SK-N-SH treated with all-trans-retinoic acid at 6 μM for 48 hours (cell line): ENCODE results near the gene TAF11L7.

Experiments
- ARNTL ChIP-seq: fragments of 450-650 bp; formaldehyde crosslinking; IDR thresholded peaks from 2 replicates; pipeline ENCODE4 v1.5.0; 2020; ENCODE audit warnings: low read depth, mild to moderate bottlenecking, moderate library complexity, borderline replicate concordance
- TF ChIP-seq, protein P1 (sequence below): fragments of 250-450 bp; sonication (Bioruptor Pico); IDR thresholded peaks from 2 replicates; pipeline ENCODE4 v1.5.1; 2021; ENCODE audit warnings: mild to moderate bottlenecking, moderate library complexity
- TF ChIP-seq, protein P2 (sequence below): fragments of 250-450 bp; sonication (Bioruptor Pico); IDR thresholded peaks from 2 replicates; pipeline ENCODE4 v1.5.0; 2020; ENCODE audit warnings: mild to moderate bottlenecking, moderate library complexity

DNA sequence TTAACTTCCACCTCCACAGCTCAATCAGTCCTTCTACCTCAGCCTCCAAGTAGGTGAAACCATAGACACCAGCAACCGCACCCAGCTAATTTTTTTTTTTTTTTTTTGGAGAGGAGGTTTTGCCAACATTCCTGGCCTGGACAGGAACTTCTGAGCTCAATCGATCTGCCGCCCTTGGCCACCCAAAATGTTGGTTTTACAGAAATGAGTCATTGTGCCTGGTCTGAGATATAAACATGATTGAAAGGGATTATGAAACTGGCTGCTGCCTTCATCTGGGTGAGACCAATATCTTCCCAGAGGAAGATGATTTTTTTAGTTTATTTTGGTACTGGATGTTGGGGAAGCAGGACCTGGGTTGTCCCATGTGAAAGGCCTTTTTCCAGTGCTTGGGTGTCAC is 33.8 kb upstream of the TAF11L7 start:
- TF ChIP-seq, protein P1, sequence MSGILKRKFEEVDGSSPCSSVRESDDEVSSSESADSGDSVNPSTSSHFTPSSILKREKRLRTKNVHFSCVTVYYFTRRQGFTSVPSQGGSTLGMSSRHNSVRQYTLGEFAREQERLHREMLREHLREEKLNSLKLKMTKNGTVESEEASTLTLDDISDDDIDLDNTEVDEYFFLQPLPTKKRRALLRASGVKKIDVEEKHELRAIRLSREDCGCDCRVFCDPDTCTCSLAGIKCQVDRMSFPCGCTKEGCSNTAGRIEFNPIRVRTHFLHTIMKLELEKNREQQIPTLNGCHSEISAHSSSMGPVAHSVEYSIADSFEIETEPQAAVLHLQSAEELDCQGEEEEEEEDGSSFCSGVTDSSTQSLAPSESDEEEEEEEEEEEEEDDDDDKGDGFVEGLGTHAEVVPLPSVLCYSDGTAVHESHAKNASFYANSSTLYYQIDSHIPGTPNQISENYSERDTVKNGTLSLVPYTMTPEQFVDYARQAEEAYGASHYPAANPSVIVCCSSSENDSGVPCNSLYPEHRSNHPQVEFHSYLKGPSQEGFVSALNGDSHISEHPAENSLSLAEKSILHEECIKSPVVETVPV: no peak
- TF ChIP-seq ARNTL (CRISPR knock-in tag): no peak
- TF ChIP-seq, protein P2, sequence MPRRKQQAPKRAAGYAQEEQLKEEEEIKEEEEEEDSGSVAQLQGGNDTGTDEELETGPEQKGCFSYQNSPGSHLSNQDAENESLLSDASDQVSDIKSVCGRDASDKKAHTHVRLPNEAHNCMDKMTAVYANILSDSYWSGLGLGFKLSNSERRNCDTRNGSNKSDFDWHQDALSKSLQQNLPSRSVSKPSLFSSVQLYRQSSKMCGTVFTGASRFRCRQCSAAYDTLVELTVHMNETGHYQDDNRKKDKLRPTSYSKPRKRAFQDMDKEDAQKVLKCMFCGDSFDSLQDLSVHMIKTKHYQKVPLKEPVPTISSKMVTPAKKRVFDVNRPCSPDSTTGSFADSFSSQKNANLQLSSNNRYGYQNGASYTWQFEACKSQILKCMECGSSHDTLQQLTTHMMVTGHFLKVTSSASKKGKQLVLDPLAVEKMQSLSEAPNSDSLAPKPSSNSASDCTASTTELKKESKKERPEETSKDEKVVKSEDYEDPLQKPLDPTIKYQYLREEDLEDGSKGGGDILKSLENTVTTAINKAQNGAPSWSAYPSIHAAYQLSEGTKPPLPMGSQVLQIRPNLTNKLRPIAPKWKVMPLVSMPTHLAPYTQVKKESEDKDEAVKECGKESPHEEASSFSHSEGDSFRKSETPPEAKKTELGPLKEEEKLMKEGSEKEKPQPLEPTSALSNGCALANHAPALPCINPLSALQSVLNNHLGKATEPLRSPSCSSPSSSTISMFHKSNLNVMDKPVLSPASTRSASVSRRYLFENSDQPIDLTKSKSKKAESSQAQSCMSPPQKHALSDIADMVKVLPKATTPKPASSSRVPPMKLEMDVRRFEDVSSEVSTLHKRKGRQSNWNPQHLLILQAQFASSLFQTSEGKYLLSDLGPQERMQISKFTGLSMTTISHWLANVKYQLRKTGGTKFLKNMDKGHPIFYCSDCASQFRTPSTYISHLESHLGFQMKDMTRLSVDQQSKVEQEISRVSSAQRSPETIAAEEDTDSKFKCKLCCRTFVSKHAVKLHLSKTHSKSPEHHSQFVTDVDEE (CRISPR knock-in tag): no peak
